Renal pelvis (tissue), 12 donors: ENCODE measurements around the gene TRIM50. TPM values are rescaled to one million over a fixed set of nuclear protein-coding genes. Genes with fewer than 3 reads are reported as not detected.
"Not testable (repeated sequence)": the region's sequence is repeated elsewhere in the genome, so short reads cannot be mapped to it uniquely, and the experiment has no call there.

Source experiments
- DNase-seq: peaks from one replicate; pipeline ENCODE4 v3.0.0-alpha.2; 2013
- long read RNA-seq, 16 experiments: transcript quantifications; one replicate each; lab custom pipeline, GENCODE V29; 2026
- polyA plus RNA-seq, 3 donors: library from polyadenylated mRNA; unstranded; fragments of 120-200 nt; gene quantifications; one replicate each; pipeline ENCODE4 v1.2.1, GENCODE V29; 2013; ENCODE audit not compliant: insufficient read length in 3 of 3

The TRIM50 gene
- under 1 TPM; 0.24 to 0.38 (median 0.33) TPM for polyA plus RNA-seq
- long read RNA-seq, donor 1, partial matches to known transcripts: 5 of 5 reads
- long read RNA-seq, donor 1, other reads (novel, unspliced or antisense): 0 of 5 reads
- long read RNA-seq, donor 2: 0 reads
- long read RNA-seq, donor 3: 0 reads
- long read RNA-seq, donor 4: 0 reads
- long read RNA-seq, donor 5: 0 reads
- long read RNA-seq, donor 6: 0 reads
- long read RNA-seq, donor 7: 0 reads
- long read RNA-seq, donor 8: 0 reads
- long read RNA-seq, donor 9: 0 reads
- long read RNA-seq, donor 10: 0 reads
- long read RNA-seq, donor 11: 0 reads
- long read RNA-seq, donor 12: 0 reads
- long read RNA-seq, donor 13: 0 reads
- long read RNA-seq, donor 14: 0 reads
- long read RNA-seq, donor 15: 0 reads
- long read RNA-seq, donor 16: 0 reads

GRCh38 chr7:73327922-73328321, at the start of gene TRIM50, which contains the start of gene FKBP6:
TRIM50 (minus strand) TSS chr7:73328082; CDS start chr7:73324787, 3,295 bp downstream.
FKBP6 (plus strand) TSS chr7:73328161; CDS start chr7:73328429, 268 bp downstream.
- DNase-seq: not testable (repeated sequence)

GRCh38 chr7:73376671-73377412, 49.0 kb upstream of the TRIM50 start:
- no peak for DNase-seq

GRCh38 chr7:73376262-73376661, 48.4 kb upstream of the TRIM50 start:
- DNase-seq: not testable (repeated sequence)

GRCh38 chr7:73373741-73374140, 45.9 kb upstream of the TRIM50 start:
- DNase-seq: no peak

- no peak for DNase-seq
Measured at GRCh38 chr7:73369622-73370021, 41.7 kb upstream of the TRIM50 start.

GRCh38 chr7:73369009-73369408, 41.1 kb upstream of the TRIM50 start:
- DNase-seq: no peak

- no peak for DNase-seq
Measured at GRCh38 chr7:73366990-73367389, 39.1 kb upstream of the TRIM50 start.

GRCh38 chr7:73366127-73366526, 38.2 kb upstream of the TRIM50 start:
- no peak for DNase-seq

- no peak for DNase-seq
Measured at GRCh38 chr7:73364006-73364728, 36.3 kb upstream of the TRIM50 start.

GRCh38 chr7:73363225-73364005, 35.5 kb upstream of the TRIM50 start:
- DNase-seq: no peak

GRCh38 chr7:73360590-73360989, 32.7 kb upstream of the TRIM50 start:
- not testable (repeated sequence) for DNase-seq

- DNase-seq: no peak
Measured at GRCh38 chr7:73359746-73360375, 32.0 kb upstream of the TRIM50 start.

- DNase-seq: no peak
Measured at GRCh38 chr7:73359306-73359705, 31.4 kb upstream of the TRIM50 start.

GRCh38 chr7:73358590-73359275, 30.9 kb upstream of the TRIM50 start:
- DNase-seq: no peak

GRCh38 chr7:73356159-73356558, 28.3 kb upstream of the TRIM50 start:
- DNase-seq: no peak

- DNase-seq: no peak
Measured at GRCh38 chr7:73354821-73355220, 26.9 kb upstream of the TRIM50 start.

GRCh38 chr7:73354196-73354595, 26.3 kb upstream of the TRIM50 start:
- DNase-seq: no peak

- DNase-seq: no peak
Measured at GRCh38 chr7:73353243-73353642, 25.4 kb upstream of the TRIM50 start.

GRCh38 chr7:73352784-73353183, 24.9 kb upstream of the TRIM50 start:
- no peak for DNase-seq

- no peak for DNase-seq
Measured at GRCh38 chr7:73351447-73352167, 23.7 kb upstream of the TRIM50 start.
